SK-N-SH (cell line): ENCODE data around the gene UBAP1L.

Experiments
- EZH2phosphoT487 ChIP-seq: fragments of 200-600 bp; sonication (generic); IDR thresholded peaks from 2 replicates; pipeline ENCODE4 v1.6.1; 2017; ENCODE audit warnings: low read depth, mixed run types, mild to moderate bottlenecking, antibody characterized with exemption, moderate library complexity, borderline replicate concordance
- RXRA ChIP-seq: IDR thresholded peaks from 2 replicates; pipeline ENCODE4 v1.4.0; 2012; ENCODE audit warnings: low read depth, mild to moderate bottlenecking, borderline replicate concordance
- SMC3 ChIP-seq: IDR thresholded peaks from 2 replicates; pipeline ENCODE4 v1.6.1; 2012; ENCODE audit warnings: low read depth, low read length, improper control_type of control experiment
- TAF1 ChIP-seq: IDR thresholded peaks from 2 replicates; pipeline ENCODE4 v1.6.1; 2012; ENCODE audit warnings: low read depth, mild to moderate bottlenecking, low read length, moderate library complexity, borderline replicate concordance
- TF ChIP-seq, protein P1 (sequence below): fragments of 200-600 bp; sonication (generic); IDR thresholded peaks from 2 replicates; pipeline ENCODE4 v1.6.1; 2017; ENCODE audit warnings: antibody characterized with exemption, mild to moderate bottlenecking, moderate library complexity
- TF ChIP-seq, protein P2 (sequence below): IDR thresholded peaks from 2 replicates; pipeline ENCODE4 v1.4.0; 2012; ENCODE audit warnings: low read depth

DNA sequence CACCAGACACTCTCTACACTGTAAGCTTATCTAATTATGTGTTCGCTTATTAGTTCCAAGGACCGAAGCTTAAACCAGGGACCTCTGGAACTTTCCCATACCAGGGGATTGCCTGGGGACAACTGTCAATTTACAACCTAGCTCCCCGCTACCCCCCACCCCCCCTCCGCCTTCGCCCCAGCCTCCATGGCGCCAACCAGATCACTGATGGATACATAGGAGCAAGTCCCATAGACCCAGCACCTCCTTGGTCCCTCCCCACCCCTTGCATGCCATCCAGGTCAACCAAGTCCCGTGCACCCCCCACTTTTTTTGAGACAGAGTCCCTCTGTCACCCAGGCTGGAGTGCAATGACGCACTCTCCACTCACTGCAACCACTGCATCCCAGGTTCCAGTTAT lies 19.5 kb upstream of the UBAP1L start:
- TF ChIP-seq EZH2phosphoT487, result no peak
- TF ChIP-seq, protein P1, sequence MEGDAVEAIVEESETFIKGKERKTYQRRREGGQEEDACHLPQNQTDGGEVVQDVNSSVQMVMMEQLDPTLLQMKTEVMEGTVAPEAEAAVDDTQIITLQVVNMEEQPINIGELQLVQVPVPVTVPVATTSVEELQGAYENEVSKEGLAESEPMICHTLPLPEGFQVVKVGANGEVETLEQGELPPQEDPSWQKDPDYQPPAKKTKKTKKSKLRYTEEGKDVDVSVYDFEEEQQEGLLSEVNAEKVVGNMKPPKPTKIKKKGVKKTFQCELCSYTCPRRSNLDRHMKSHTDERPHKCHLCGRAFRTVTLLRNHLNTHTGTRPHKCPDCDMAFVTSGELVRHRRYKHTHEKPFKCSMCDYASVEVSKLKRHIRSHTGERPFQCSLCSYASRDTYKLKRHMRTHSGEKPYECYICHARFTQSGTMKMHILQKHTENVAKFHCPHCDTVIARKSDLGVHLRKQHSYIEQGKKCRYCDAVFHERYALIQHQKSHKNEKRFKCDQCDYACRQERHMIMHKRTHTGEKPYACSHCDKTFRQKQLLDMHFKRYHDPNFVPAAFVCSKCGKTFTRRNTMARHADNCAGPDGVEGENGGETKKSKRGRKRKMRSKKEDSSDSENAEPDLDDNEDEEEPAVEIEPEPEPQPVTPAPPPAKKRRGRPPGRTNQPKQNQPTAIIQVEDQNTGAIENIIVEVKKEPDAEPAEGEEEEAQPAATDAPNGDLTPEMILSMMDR, result no peak
- no peak for TF ChIP-seq TAF1
- TF ChIP-seq RXRA, result no peak
- TF ChIP-seq SMC3, result no peak
- TF ChIP-seq, protein P2, sequence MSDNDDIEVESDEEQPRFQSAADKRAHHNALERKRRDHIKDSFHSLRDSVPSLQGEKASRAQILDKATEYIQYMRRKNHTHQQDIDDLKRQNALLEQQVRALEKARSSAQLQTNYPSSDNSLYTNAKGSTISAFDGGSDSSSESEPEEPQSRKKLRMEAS, result no peak
